T-cell (primary cell): Measurements from ENCODE around the gene GPR158. TPM values are rescaled to one million over a fixed set of nuclear protein-coding genes. Genes with fewer than 3 reads are reported as not detected.

ENCODE experiments used
- ATAC-seq, 4 experiments: fragments of 200-7000 bp in 3 of 4; fragments of 150-1000 bp in 1 of 4; cut with Tn5 transposase; replicated peaks in 1 of 4; 1 replicate in 3 of 4; 2 replicates in 1 of 4; pipeline ENCODE4 v1.10.0; 2021; ENCODE audit warnings: moderate library complexity in 3 of 4, mild to moderate bottlenecking in 2 of 4, moderate number of reproducible peaks in 1 of 4
- CTCF ChIA-PET, 2 donors: fragments of 300-600 bp; sonication (Branson Sonifier 250); formaldehyde crosslinking; loops; one replicate each; lab custom pipeline; 2022; ENCODE audit warnings: antibody characterized with exemption in 2 of 2; lab: Charles Lee
- POLR2A ChIA-PET, 2 donors: fragments of 300-600 bp; sonication (Branson Sonifier 250); formaldehyde crosslinking; loops; one replicate each; lab custom pipeline; 2022; ENCODE audit warnings: antibody characterized with exemption in 2 of 2; lab: Charles Lee
- DNase-seq, 35 experiments: peaks; one replicate each; pipeline versions ENCODE4 v3.0.0 to v3.0.0-alpha.2; 2013 to 2023
- H3K27ac ChIP-seq: one replicate; pipeline ENCODE4 v1.5.1; 2013; ENCODE audit warnings: low read length
- H3K27me3 ChIP-seq, 2 experiments: replicated peaks in 1 of 2; 1 replicate in 1 of 2; 2 replicates in 1 of 2; pipeline versions ENCODE4 v1.6.1 to v1.7.0; 2013; ENCODE audit warnings: low read length in 1 of 2, mixed read lengths in 1 of 2; ENCODE audit not compliant: control insufficient read depth in 2 of 2, insufficient read depth in 2 of 2; ENCODE audit errors: extremely low read depth in 1 of 2
- H3K36me3 ChIP-seq, 2 donors: 1 replicate in 1 of 2; 2 replicates in 1 of 2; pipeline versions ENCODE4 v1.6.1 to v1.7.0; 2013; ENCODE audit warnings: low read length in 1 of 2; ENCODE audit not compliant: control insufficient read depth in 2 of 2, insufficient read depth in 1 of 2; ENCODE audit errors: extremely low read depth in 1 of 2
- H3K4me1 ChIP-seq, 2 experiments: 1 replicate in 1 of 2; 2 replicates in 1 of 2; pipeline versions ENCODE4 v1.6.1 to v1.7.0; 2013; ENCODE audit warnings: low read length in 2 of 2, mixed read lengths in 1 of 2; ENCODE audit not compliant: insufficient read depth in 2 of 2, control insufficient read depth in 1 of 2; ENCODE audit errors: extremely low read depth in 1 of 2
- H3K4me3 ChIP-seq, 2 donors: 1 replicate in 1 of 2; 2 replicates in 1 of 2; pipeline versions ENCODE4 v1.5.1 to v1.7.0; 2013; ENCODE audit warnings: mild to moderate bottlenecking in 2 of 2, low read length in 1 of 2, moderate library complexity in 1 of 2; ENCODE audit not compliant: control insufficient read depth in 1 of 2; ENCODE audit errors: extremely low read depth in 1 of 2
- H3K9me3 ChIP-seq: 2 replicates; pipeline ENCODE4 v1.7.0; 2013
- H3K27ac Mint-ChIP-seq, 2 donors: one replicate each; pipeline ENCODE4 v1.8.0; 2020 to 2021; ENCODE audit warnings: mild to moderate bottlenecking in 2 of 2, mixed read lengths in 2 of 2
- H3K27me3 Mint-ChIP-seq, 2 donors: one replicate each; pipeline ENCODE4 v1.8.0; 2021 to 2022; ENCODE audit warnings: mixed read lengths in 2 of 2
- H3K36me3 Mint-ChIP-seq: one replicate; pipeline ENCODE4 v1.8.0; 2021; ENCODE audit warnings: mixed read lengths
- H3K4me1 Mint-ChIP-seq, 3 donors: one replicate each; pipeline ENCODE4 v1.8.0; 2020 to 2022; ENCODE audit warnings: mixed read lengths in 3 of 3, mild to moderate bottlenecking in 1 of 3
- H3K4me3 Mint-ChIP-seq, 3 donors: one replicate each; pipeline ENCODE4 v1.8.0; 2020 to 2022; ENCODE audit warnings: mild to moderate bottlenecking in 3 of 3, mixed read lengths in 3 of 3, moderate library complexity in 3 of 3
- H3K9me3 Mint-ChIP-seq, 3 donors: one replicate each; pipeline ENCODE4 v1.8.0; 2020 to 2022; ENCODE audit warnings: mixed read lengths in 3 of 3
- WGBS: methylation state at CpG from one replicate; pipeline ENCODE4 v1.1.5; 2013; ENCODE audit warnings: missing lambda C conversion rate; ENCODE audit not compliant: insufficient coverage; 5-methylcytosine and 5-hydroxymethylcytosine counted together
- total RNA-seq, 35 experiments: library from RNA in 6 of 35; stranded (reverse) in 6 of 35; fragments of 120-200 nt in 1 of 35; gene quantifications; one replicate each; pipeline versions ENCODE4 v1.2.1 to v1.2.4 and lab custom pipeline; 2013 to 2026

The GPR158 gene
- total RNA-seq, 5 donors from 2014 or later (not counting 1 experiment from before 2014, with no cell fraction given): not detected

GRCh38 chr10:25336330-25336729, 161.5 kb downstream of the GPR158 start:
- no peaks in the 10 kb centered on the region for H3K36me3 Mint-ChIP-seq
- Histone ChIP-seq H3K9me3 (no peaks in the 10 kb centered on the region), H3K27ac (no peak overlapping the region), H3K36me3 (no peaks in the 10 kb centered on the region), H3K27me3 (no peaks in the 10 kb centered on the region), H3K4me3 (no peak overlapping the region), H3K4me1 (no peaks in the 10 kb centered on the region)
- DNase-seq (no peak), ATAC-seq (no peak)
- ChIA-PET CTCF (no interaction called here), POLR2A (no interaction called here)
- H3K27me3 Mint-ChIP-seq: no peaks in the 10 kb centered on the region
- no peaks in the 10 kb centered on the region for H3K4me1 Mint-ChIP-seq
- no peak overlapping the region for H3K4me3 Mint-ChIP-seq
- H3K27ac Mint-ChIP-seq: no peak overlapping the region
- H3K9me3 Mint-ChIP-seq: peaks cover 0 to 7% (median 3%) of the 10 kb centered on the region in 3 donors

DNA sequence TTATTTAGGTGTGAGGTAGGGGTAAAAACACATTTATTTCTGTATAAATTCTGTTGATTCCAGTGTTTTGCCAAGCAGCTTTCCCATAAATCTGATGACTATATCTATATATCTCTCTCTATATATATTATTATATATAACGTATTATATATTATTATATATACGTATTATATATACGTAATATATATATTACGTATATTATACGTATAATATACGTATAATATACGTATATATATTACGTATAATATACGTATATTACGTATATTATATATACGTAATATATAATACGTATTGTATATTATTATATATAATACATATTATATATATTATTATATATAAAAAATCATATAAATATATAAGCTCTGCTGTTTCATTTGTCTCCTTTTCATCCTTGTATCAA, 163.5 kb downstream of the GPR158 start:
- H3K9me3 Mint-ChIP-seq: peaks cover 0 to 4% (median 3%) of the 10 kb centered on the region in 3 donors

DNA sequence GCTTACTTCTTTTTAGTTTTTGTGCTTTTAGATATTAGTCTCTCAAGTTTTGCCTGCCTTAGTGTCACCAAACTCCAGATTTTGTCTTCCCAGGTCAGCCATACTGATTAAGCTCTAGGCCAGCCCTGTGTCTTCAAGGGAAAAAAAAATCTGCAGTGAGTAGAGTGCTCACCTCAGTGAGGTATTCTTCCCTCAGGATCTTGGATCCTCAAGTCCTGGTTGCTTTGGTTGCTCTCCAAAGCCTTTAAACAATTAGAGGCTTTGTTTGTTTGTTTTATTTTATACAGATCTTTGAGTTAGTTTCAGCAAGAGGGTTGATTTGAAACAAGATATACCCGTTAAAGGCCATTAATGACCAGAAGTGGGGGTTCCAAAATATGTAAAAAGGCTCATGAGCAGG, 165.2 kb downstream of the GPR158 start:
- no peak overlapping the region for H3K27ac Mint-ChIP-seq
- H3K36me3 Mint-ChIP-seq: no peaks in the 10 kb centered on the region
- Histone ChIP-seq H3K4me1 (no peaks in the 10 kb centered on the region), H3K27ac (no peak overlapping the region), H3K4me3 (no peak overlapping the region), H3K27me3 (no peaks in the 10 kb centered on the region), H3K9me3 (no peaks in the 10 kb centered on the region), H3K36me3 (no peaks in the 10 kb centered on the region)
- DNase-seq (no peak), ATAC-seq (no peak)
- ChIA-PET POLR2A (no interaction called here), CTCF (no interaction called here)
- H3K4me3 Mint-ChIP-seq: no peak overlapping the region
- peaks cover 0 to 4% (median 3%) of the 10 kb centered on the region in 3 donors for H3K9me3 Mint-ChIP-seq
- H3K27me3 Mint-ChIP-seq: no peaks in the 10 kb centered on the region
- WGBS: 100% methylated on average over 1 of the region's 1 CpG
- no peaks in the 10 kb centered on the region for H3K4me1 Mint-ChIP-seq

More for the DNA sequence above, 163.5 kb downstream of the GPR158 start:
- no peaks in the 10 kb centered on the region for H3K4me1 ChIP-seq
- H3K4me3 Mint-ChIP-seq: no peak overlapping the region
- no peak for DNase-seq
- CTCF ChIA-PET: no interaction called here
- no peak overlapping the region for H3K4me3 ChIP-seq
- H3K36me3 ChIP-seq: no peaks in the 10 kb centered on the region
- no peaks in the 10 kb centered on the region for H3K36me3 Mint-ChIP-seq
- no peaks in the 10 kb centered on the region for H3K27me3 ChIP-seq
- POLR2A ChIA-PET: no interaction called here
- no peaks in the 10 kb centered on the region for H3K9me3 ChIP-seq
- no peaks in the 10 kb centered on the region for H3K4me1 Mint-ChIP-seq
- H3K27ac Mint-ChIP-seq: no peak overlapping the region
- no CpG with 5 or more reads among the region's 12 CpGs for WGBS
- H3K27me3 Mint-ChIP-seq: no peaks in the 10 kb centered on the region
- no peak overlapping the region for H3K27ac ChIP-seq
- ATAC-seq: no peak

DNA sequence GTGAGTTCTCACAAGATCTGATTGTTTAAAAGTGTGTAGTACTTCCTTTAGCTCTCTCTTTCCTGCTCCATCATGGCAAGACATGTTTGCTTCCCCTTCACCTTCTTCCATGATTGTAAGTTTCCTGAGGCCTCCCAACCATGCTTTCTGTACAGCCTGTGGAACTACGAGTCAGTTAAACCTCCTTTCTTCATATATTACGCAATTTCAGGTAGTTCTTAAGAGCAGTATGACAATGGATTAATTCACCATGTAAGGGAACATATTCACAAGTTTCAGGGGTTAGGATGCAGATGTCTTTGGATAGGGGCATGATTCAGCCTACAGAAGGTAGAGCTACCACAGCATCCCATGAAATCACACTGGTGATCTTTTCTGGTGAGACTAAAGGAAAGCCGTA, 174.7 kb downstream of the GPR158 start:
- Mint-ChIP-seq H3K36me3 (no peaks in the 10 kb centered on the region), H3K9me3 (peaks cover 0 to 8% (median 2%) of the 10 kb centered on the region in 3 donors), H3K4me1 (no peaks in the 10 kb centered on the region), H3K27ac (no peak overlapping the region), H3K27me3 (no peaks in the 10 kb centered on the region), H3K4me3 (no peak overlapping the region)
- H3K36me3 ChIP-seq: no peaks in the 10 kb centered on the region
- DNase-seq: no peak
- no peak for ATAC-seq
- H3K9me3 ChIP-seq: peaks cover 2% of the 10 kb centered on the region
- no peak overlapping the region for H3K27ac ChIP-seq
- no peak overlapping the region for H3K4me3 ChIP-seq
- no peaks in the 10 kb centered on the region for H3K4me1 ChIP-seq
- ChIA-PET CTCF (no interaction called here), POLR2A (no interaction called here)
- WGBS: no CpG with 5 or more reads among the region's 3 CpGs
- H3K27me3 ChIP-seq: no peaks in the 10 kb centered on the region

DNA sequence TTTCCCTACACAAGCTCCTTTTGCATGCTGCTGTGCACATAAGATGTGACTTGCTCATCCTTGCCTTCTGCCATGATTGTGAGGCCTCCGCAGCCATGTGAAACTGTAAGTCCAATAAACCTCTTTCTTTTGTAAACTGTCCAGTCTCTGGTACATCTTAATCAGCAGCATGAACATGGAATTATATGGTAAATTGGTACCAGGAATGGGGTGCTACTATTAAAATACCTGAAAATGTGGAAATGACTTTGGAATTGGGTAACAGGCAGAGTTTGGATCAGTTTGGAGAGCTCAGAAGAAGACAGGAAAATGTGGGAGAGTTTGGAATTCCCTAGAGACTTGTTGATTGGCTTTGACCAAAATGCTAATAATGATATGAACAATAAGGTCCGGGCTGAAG, 181.8 kb downstream of the GPR158 start:
- CTCF ChIA-PET: no interaction called here
- H3K36me3 Mint-ChIP-seq: no peaks in the 10 kb centered on the region
- Histone ChIP-seq H3K4me1 (no peaks in the 10 kb centered on the region), H3K4me3 (no peak overlapping the region), H3K27ac (no peak overlapping the region), H3K27me3 (no peaks in the 10 kb centered on the region), H3K9me3 (no peaks in the 10 kb centered on the region), H3K36me3 (no peaks in the 10 kb centered on the region)
- H3K9me3 Mint-ChIP-seq: peaks cover 25 to 53% (median 27%) of the 10 kb centered on the region in 3 donors
- DNase-seq (no peak), ATAC-seq (no peak)
- POLR2A ChIA-PET: no interaction called here
- no peaks in the 10 kb centered on the region for H3K27me3 Mint-ChIP-seq
- no peaks in the 10 kb centered on the region for H3K4me1 Mint-ChIP-seq
- H3K4me3 Mint-ChIP-seq: no peak overlapping the region
- H3K27ac Mint-ChIP-seq: no peak overlapping the region
- WGBS: 86% methylated on average over 1 of the region's 2 CpGs

DNA sequence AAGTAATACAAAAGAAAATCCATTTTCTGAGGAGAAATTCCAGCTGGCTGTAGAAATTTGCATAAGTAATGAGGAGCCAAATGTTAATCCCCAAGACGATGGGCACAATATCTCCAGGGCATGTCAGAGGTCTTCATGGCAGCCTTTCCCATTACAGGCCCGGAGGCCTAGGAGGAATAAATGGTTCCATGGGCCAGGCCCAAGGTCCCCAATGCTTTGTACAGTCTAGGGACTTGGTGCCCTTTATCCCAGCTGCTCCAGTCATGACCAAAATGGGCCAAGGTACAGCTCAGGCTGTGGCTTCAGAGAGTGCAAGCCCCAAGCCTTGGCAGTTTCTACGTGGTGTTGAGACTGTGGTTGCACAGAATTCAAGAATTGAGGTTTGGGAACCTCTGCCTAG, 182.5 kb downstream of the GPR158 start:
- no peaks in the 10 kb centered on the region for H3K27me3 ChIP-seq
- H3K4me3 ChIP-seq: no peak overlapping the region
- ChIA-PET CTCF (interaction anchor here in 1 of 2 donors (1.0 kb wide), 1 partner anchor 25 kb away, joined by 3 read pairs; no protein-coding TSS in a partner anchor), POLR2A (no interaction called here)
- no peaks in the 10 kb centered on the region for H3K4me1 ChIP-seq
- H3K36me3 ChIP-seq: no peaks in the 10 kb centered on the region
- Mint-ChIP-seq H3K9me3 (peaks cover 27 to 57% (median 27%) of the 10 kb centered on the region in 3 donors), H3K4me1 (no peaks in the 10 kb centered on the region), H3K27ac (no peak overlapping the region), H3K36me3 (no peaks in the 10 kb centered on the region), H3K27me3 (no peaks in the 10 kb centered on the region), H3K4me3 (no peak overlapping the region)
- ATAC-seq (no peak), DNase-seq (no peak)
- no peaks in the 10 kb centered on the region for H3K9me3 ChIP-seq
- 54% methylated on average over 3 of the region's 3 CpGs for WGBS
- no peak overlapping the region for H3K27ac ChIP-seq
